Panc1 (cell line): Measurements from ENCODE around the gene SPC25.

Experiments
- CTCF ChIP-seq: fragments of 450-650 bp; IDR thresholded peaks from 2 replicates; pipeline ENCODE4 v1.5.1; 2017; ENCODE audit warnings: mild to moderate bottlenecking
- POLR2AphosphoS5 ChIP-seq: IDR thresholded peaks from 2 replicates; pipeline ENCODE4 v1.6.1; 2012; ENCODE audit warnings: mild to moderate bottlenecking, low read depth, low read length, moderate library complexity
- REST ChIP-seq, 2 experiments: IDR thresholded peaks; 2 replicates each; pipeline ENCODE4 v1.6.1; 2011 to 2012; ENCODE audit warnings: low read depth in 2 of 2, control low read depth in 1 of 2, low read length in 1 of 2, mild to moderate bottlenecking in 1 of 2, moderate library complexity in 1 of 2; ENCODE audit not compliant: insufficient read depth in 1 of 2
- SIN3A ChIP-seq: IDR thresholded peaks from 2 replicates; pipeline ENCODE4 v1.6.1; 2012; ENCODE audit warnings: low read depth, mild to moderate bottlenecking, low read length, moderate library complexity, borderline replicate concordance; ENCODE audit not compliant: insufficient read depth

- no peak for TF ChIP-seq CTCF
- no peak for TF ChIP-seq SIN3A
- TF ChIP-seq POLR2AphosphoS5: no peak
- no peak for TF ChIP-seq REST (IDR thresholded peaks at IDR 0.05; ENCODE audit: insufficient read depth in 1 of 2, low read depth in 2 of 2, low read length in 1 of 2)
Observed at GRCh38 chr2:168853471-168853870, 36.8 kb downstream of the SPC25 start.
